Mesodermal cell (in vitro differentiated cells): Measurements from ENCODE around the gene CAMK2D.
A peak's percentile ranks its signal among the peaks of the same experiment; 100 is the strongest.

Experiments
- H3K27ac ChIP-seq: 2 replicates; pipeline ENCODE4 v1.7.0; 2013; ENCODE audit warnings: mild to moderate bottlenecking, low read depth, low read length, moderate library complexity; ENCODE audit not compliant: severe bottlenecking
- H3K36me3 ChIP-seq: 2 replicates; pipeline ENCODE4 v1.7.1; 2013; ENCODE audit warnings: mild to moderate bottlenecking, low read length, moderate library complexity; ENCODE audit not compliant: control insufficient read depth, insufficient read depth
- H3K4me1 ChIP-seq: one replicate; pipeline ENCODE4 v1.7.1; 2013; ENCODE audit warnings: mild to moderate bottlenecking, low read length; ENCODE audit not compliant: insufficient read depth, control insufficient read depth, poor library complexity, severe bottlenecking
- H3K4me3 ChIP-seq: 2 replicates; pipeline ENCODE4 v1.7.0; 2013; ENCODE audit warnings: low read length, control low read depth, mild to moderate bottlenecking; ENCODE audit not compliant: insufficient read depth, poor library complexity, severe bottlenecking; ENCODE audit errors: extremely low read depth
- H3K9me3 ChIP-seq: 2 replicates; pipeline ENCODE4 v1.7.1; 2013; ENCODE audit warnings: mild to moderate bottlenecking, low read length, moderate library complexity; ENCODE audit not compliant: control insufficient read depth
- WGBS, 2 experiments: methylation state at CpG; one replicate each; pipeline ENCODE4 v1.1.5; 2013; ENCODE audit warnings: missing lambda C conversion rate in 2 of 2; ENCODE audit not compliant: insufficient coverage in 2 of 2; 5-methylcytosine and 5-hydroxymethylcytosine counted together

The CAMK2D gene

GRCh38 chr4:113662581-113662980, 99.0 kb downstream of the CAMK2D start:
- 83 to 100% methylated on average over 1 of the region's 3 CpGs for WGBS, 2 experiments
- Histone ChIP-seq H3K4me1 (no peaks in the 10 kb centered on the region), H3K4me3 (no peak overlapping the region), H3K27ac (no peak overlapping the region), H3K9me3 (no peaks in the 10 kb centered on the region), H3K36me3 (peaks cover 9% of the 10 kb centered on the region)

- H3K4me1 ChIP-seq, result no peaks in the 10 kb centered on the region
- H3K27ac ChIP-seq, result no peak overlapping the region
- peaks cover 9% of the 10 kb centered on the region for H3K36me3 ChIP-seq
- no CpG with 5 or more reads among the region's 1 CpG for WGBS, 2 experiments
- H3K4me3 ChIP-seq, result no peak overlapping the region
- no peaks in the 10 kb centered on the region for H3K9me3 ChIP-seq
These were observed 102.4 kb downstream of the CAMK2D start for GRCh38 chr4:113659127-113659526.

GRCh38 chr4:113657586-113658233, 103.8 kb downstream of the CAMK2D start:
- Histone ChIP-seq H3K27ac (no peak overlapping the region), H3K9me3 (no peaks in the 10 kb centered on the region), H3K4me3 (no peak overlapping the region), H3K36me3 (peaks cover 9% of the 10 kb centered on the region), H3K4me1 (no peaks in the 10 kb centered on the region)
- WGBS, 2 experiments, result no CpG with 5 or more reads among the region's 3 CpGs

DNA sequence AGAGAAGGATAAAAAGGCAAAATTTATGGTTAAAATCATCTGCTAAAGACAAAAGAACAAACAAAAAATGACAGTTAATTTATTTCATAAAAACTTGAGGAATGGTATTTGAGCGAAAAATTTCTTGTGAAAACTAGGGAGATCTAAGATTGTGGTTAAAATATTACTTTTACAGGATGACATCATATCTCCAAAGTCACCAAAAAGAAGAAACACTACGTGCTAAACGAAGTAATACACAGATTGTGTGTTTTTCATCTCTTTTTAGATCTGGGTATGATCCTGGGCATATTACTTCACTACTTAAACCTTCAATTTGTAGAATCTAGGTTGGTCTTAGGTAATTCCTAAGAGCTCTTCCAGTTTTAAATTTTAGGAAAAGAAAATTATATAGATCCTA, 107.7 kb downstream of the CAMK2D start:
- Histone ChIP-seq H3K4me3 (no peak overlapping the region), H3K36me3 (peaks cover 4% of the 10 kb centered on the region), H3K27ac (no peak overlapping the region), H3K9me3 (no peaks in the 10 kb centered on the region), H3K4me1 (no peaks in the 10 kb centered on the region)
- WGBS, 2 experiments, result no CpG with 5 or more reads among the region's 3 CpGs

DNA sequence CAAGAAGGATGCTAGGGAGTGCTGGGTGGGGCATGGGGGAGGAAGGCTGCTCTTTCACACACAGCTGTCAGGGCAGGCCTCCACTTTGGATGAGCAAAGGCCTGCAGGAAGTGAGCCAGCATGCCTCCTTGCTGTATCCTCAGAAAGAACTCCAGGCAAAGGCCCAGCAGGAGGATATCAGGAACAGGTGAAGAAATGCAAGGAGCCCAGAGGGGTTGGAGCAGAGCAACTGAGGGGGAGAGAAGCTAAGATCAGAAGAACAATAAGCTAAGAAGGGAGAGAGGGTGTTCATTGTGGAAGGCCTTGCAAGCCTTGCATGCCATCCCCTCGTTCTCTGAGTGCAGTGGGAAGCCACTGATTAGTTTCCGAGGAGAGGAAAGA, 115.1 kb downstream of the CAMK2D start:
- H3K36me3 ChIP-seq, result no peaks in the 10 kb centered on the region
- 13% methylated on average over 2 of the region's 2 CpGs; no CpG with 5 or more reads in 1 of the 2 experiments for WGBS, 2 experiments
- H3K9me3 ChIP-seq, result no peaks in the 10 kb centered on the region
- no peak overlapping the region for H3K4me3 ChIP-seq
- H3K4me1 ChIP-seq, result peaks cover 16% of the 10 kb centered on the region
- peak overlapping the region; percentile 82 for H3K27ac ChIP-seq

DNA sequence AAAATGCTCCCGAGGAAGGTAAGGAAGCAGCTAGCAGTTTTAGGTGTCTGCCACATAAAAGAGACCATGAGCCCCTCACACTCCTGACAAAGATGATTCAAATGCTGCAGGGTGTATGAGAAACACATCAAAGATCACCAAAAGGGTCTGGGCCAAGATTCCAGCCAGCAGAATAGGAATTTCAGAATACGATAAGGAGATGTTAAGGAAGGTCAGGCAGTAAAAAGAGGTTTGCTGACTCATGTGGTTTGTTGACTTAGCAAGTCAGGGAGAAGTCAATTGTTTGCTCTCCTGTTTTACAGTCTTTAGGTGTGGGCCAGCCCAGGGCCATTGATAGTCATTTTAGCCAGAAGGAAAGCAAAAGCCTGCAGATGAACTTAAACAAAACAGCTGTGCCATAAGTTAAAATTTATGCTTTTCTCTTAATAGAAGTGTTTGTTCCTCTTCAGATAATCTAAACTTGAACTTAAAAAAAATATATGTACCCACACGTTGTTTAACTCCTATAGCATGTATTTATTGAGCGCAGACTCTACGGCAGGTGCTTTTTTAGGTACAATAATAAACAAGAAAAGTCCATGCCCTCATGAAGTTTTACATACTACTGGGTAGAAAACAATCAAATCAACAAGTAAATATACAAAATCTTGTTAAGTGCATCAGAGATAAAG, 115.6 kb downstream of the CAMK2D start:
- no peak overlapping the region for H3K4me3 ChIP-seq
- H3K9me3 ChIP-seq, result no peaks in the 10 kb centered on the region
- no peaks in the 10 kb centered on the region for H3K36me3 ChIP-seq
- peaks cover 16% of the 10 kb centered on the region for H3K4me1 ChIP-seq
- WGBS, 2 experiments, result 26 to 73% methylated on average over 2 to 4 of the region's 5 CpGs
- peak overlapping the region; percentile 82 for H3K27ac ChIP-seq

DNA sequence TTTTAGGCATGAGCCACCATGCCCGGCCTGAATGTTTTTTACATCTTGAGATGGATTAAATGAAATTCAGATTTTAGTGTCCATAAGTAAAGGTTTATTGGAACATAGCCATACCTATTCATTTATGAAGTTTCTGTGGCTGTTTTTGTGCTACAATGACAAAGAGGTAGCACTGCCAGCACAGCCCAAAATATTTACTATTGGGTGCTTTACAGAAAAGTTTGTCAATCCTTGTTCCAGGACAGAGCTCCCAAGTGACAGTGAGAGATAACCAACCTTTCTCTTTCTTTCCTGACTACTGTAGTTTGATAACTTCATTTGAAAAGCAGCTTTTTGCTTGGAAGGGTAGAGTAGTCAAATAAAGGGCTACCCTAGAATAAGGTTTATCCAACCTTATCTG, 116.2 kb downstream of the CAMK2D start:
- Histone ChIP-seq H3K36me3 (no peaks in the 10 kb centered on the region), H3K4me1 (peaks cover 16% of the 10 kb centered on the region), H3K27ac (peak overlapping the region; percentile 82), H3K9me3 (no peaks in the 10 kb centered on the region), H3K4me3 (no peak overlapping the region)
- no CpG with 5 or more reads among the region's 1 CpG for WGBS, 2 experiments

GRCh38 chr4:113644398-113644797, 117.1 kb downstream of the CAMK2D start:
- Histone ChIP-seq H3K4me3 (no peak overlapping the region), H3K27ac (no peak overlapping the region), H3K9me3 (no peaks in the 10 kb centered on the region), H3K36me3 (no peaks in the 10 kb centered on the region), H3K4me1 (peaks cover 16% of the 10 kb centered on the region)
- 88% methylated on average over 1 of the region's 1 CpG; no CpG with 5 or more reads in 1 of the 2 experiments for WGBS, 2 experiments

DNA sequence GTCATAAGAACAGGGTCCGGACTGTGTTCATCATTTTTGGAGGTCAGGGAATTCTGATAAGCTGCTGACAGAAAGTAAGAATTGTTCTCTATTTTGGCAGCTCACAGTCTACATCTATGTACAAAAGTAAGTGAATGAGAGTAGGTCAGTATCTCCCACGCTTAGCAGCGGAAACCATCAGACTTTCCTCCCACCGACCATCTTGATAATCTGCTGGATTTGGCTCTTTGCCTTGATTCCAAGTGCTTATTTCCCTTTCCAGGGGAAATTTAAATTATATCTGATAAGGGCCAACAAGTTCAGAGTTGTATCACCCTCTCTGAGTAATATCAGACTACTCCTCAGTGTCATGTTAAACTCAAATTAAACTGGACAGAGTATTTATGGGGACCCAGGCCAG, 118.0 kb downstream of the CAMK2D start:
- 80 to 100% methylated on average over 1 to 3 of the region's 4 CpGs for WGBS, 2 experiments
- no peak overlapping the region for H3K27ac ChIP-seq
- no peaks in the 10 kb centered on the region for H3K9me3 ChIP-seq
- H3K4me3 ChIP-seq, result no peak overlapping the region
- H3K4me1 ChIP-seq, result peaks cover 16% of the 10 kb centered on the region
- H3K36me3 ChIP-seq, result no peaks in the 10 kb centered on the region

DNA sequence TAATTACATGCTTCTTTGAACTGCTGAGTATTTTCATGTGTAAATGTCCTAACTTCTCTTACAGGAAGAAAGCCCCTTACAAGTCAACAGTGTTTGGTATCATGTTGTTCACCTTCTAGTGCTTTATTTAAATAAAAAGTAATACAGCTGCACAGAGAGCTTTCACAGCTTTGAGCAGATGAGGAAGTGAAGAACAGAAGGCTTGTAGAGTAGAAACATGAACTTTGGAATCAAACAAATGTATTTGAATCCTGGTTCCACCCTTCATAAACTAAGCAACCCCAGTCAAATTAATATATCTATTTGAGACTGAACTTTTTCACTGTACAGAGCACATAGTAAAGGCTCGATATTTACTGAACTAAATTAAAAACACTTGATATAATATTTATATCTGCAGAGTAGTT, 120.5 kb downstream of the CAMK2D start:
- Histone ChIP-seq H3K4me3 (no peak overlapping the region), H3K36me3 (no peaks in the 10 kb centered on the region), H3K4me1 (peaks cover 5% of the 10 kb centered on the region), H3K27ac (no peak overlapping the region), H3K9me3 (no peaks in the 10 kb centered on the region)
- no CpG with 5 or more reads among the region's 1 CpG for WGBS, 2 experiments

DNA sequence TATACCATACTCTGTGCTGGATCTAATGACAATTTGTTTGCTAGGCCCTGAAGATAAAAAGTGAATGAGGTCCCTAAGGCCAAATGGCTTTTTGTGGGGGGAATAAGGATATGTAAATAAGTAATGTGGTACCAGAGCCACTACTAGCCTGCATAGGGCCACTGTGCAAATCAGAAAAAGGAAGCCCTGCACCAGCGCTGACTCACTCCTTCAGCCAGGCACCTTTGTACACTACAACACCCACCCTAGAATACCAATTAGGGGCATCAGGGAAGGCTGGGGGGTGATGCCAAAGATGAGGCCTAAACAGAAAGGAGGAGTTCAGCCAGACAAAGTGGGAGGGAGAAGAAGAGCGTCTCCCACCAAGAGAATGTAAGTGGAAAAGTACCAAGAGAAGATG, 122.2 kb downstream of the CAMK2D start:
- H3K27ac ChIP-seq, result no peak overlapping the region
- no peaks in the 10 kb centered on the region for H3K36me3 ChIP-seq
- no peaks in the 10 kb centered on the region for H3K4me1 ChIP-seq
- no peaks in the 10 kb centered on the region for H3K9me3 ChIP-seq
- no peak overlapping the region for H3K4me3 ChIP-seq
- WGBS, 2 experiments, result 82 to 100% methylated on average over 1 of the region's 2 CpGs
